Left lung (tissue), 10 donors: ENCODE data around the gene POLR3GL. TPM values are rescaled to one million over a fixed set of nuclear protein-coding genes. Genes with fewer than 3 reads are reported as not detected.

Experiments used
- ATAC-seq: fragments of 200-7000 bp; cut with Tn5 transposase; one replicate; pipeline ENCODE4 v1.9.1; 2020; ENCODE audit warnings: moderate library complexity
- DNase-seq, 4 donors: peaks; one replicate each; pipeline ENCODE4 v3.0.0-alpha.2; 2013 to 2020
- H3K27ac ChIP-seq, 2 donors: fragments of 200-600 bp; sonication (generic) in 1 of 2; one replicate each; pipeline versions ENCODE4 v1.5.0 to v1.8.0; 2020 to 2021
- H3K27me3 ChIP-seq, 2 donors: fragments of 200-600 bp; sonication (generic) in 1 of 2; one replicate each; pipeline versions ENCODE4 v1.5.0 to v1.8.0; 2020 to 2021
- H3K36me3 ChIP-seq, 2 donors: fragments of 200-600 bp; sonication (generic) in 1 of 2; one replicate each; pipeline versions ENCODE4 v1.5.0 to v1.8.0; 2020 to 2021
- H3K4me1 ChIP-seq, 2 donors: fragments of 200-600 bp; one replicate each; pipeline ENCODE4 v1.8.0; 2021
- H3K4me3 ChIP-seq, 2 donors: fragments of 200-600 bp; sonication (generic) in 1 of 2; one replicate each; pipeline versions ENCODE4 v1.5.0 to v1.8.0; 2020 to 2021; ENCODE audit warnings: mild to moderate bottlenecking in 1 of 2
- H3K9me3 ChIP-seq, 2 donors: fragments of 200-600 bp; sonication (generic) in 1 of 2; one replicate each; pipeline versions ENCODE4 v1.5.0 to v1.8.0; 2020 to 2021
- CTCF ChIP-seq, 2 donors: fragments of 200-600 bp; sonication (generic) in 1 of 2; IDR thresholded peaks; one replicate each; pipeline versions ENCODE4 v1.5.0 to v1.8.0; 2021; ENCODE audit warnings: antibody characterized with exemption in 2 of 2
- intact Hi-C, 2 donors: fragments of 100-400 bp; cut with DNase I; formaldehyde crosslinking; loops; one replicate each; pipeline versions ENCODE4 v1.11.2 to v1.14.2; 2022
- polyA plus RNA-seq, 6 donors: library from polyadenylated mRNA; unstranded; fragments of 120-200 nt; gene quantifications; one replicate each; pipeline ENCODE4 v1.2.1, GENCODE V29; 2013; ENCODE audit not compliant: insufficient read length in 6 of 6
- total RNA-seq, 2 donors: library from RNA; stranded (reverse); fragmentation: NEBNext Ultra II Directional; extraction: Animal tissue kit (Norgen Biotek cat#: 25700); gene quantifications; one replicate each; pipeline ENCODE4 v1.2.1, GENCODE V29; 2021
- donor health status: DM: no; HTN: yes; CAD: no.
- donor health status: DM: no; HTN: no; CAD: no.

The POLR3GL gene
- total and polyA plus RNA-seq, 8 donors: 19.6 to 50.2 (median 44.2) TPM

DNA sequence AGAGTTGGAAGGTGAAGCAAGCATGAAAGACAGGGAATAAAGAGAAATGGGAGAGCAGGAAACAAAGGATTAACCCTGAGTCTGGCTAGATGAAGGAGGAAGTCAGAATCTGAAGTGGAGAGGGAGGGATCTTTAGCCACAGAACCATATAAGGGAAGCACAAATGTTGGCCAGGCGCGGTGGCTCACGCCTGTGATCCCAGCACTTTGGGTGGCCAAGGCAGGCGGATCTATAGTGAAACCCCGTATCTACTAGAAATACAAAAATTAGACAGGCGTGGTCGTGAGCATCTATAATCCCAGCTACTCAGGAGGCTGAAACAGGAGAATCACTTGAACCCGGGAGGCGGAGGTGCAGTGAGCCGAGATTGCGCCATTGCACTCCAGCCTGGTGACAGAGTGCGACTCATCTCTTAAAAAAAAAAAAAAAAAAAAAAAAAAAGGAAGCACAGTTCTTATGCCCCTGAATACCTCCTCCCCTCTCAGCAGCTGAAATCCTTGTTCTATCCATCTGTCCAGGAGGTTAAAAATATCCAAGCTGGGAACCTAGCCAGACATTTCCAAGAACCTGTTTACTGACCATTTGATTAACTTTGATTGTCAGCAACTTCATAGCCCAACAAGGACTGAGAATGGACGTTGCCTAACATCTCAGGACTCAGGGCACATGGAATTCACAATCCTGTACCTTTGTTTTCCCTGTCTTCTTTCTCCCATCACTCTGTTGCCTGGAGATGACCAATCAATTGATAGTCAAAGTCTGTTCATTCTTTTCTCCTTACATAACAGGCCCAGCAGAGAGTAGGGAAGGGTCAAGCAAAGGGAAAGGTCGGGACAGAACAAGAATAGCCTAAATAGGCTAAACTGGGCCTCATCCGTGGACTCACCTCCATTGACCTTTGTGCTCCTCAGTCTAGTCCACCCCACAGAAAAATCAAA lies 21.3 kb downstream of the POLR3GL start:
- Histone ChIP-seq H3K4me1 (peaks cover 19 to 98% of the 10 kb centered on the region in 2 donors), H3K4me3 (peak overlapping the region in 1 of 2 donors; percentile 20), H3K9me3 (no peaks in the 10 kb centered on the region), H3K36me3 (no peaks in the 10 kb centered on the region), H3K27ac (peak overlapping the region; percentile 78 to 100), H3K27me3 (no peaks in the 10 kb centered on the region)
- TF ChIP-seq CTCF (IDR thresholded peaks at IDR 0.05): no peak
- intact Hi-C loops: no loop called here
- peak in 2 of 4 donors; percentile 67 to 83 for DNase-seq
- ATAC-seq: peak; percentile 70

DNA sequence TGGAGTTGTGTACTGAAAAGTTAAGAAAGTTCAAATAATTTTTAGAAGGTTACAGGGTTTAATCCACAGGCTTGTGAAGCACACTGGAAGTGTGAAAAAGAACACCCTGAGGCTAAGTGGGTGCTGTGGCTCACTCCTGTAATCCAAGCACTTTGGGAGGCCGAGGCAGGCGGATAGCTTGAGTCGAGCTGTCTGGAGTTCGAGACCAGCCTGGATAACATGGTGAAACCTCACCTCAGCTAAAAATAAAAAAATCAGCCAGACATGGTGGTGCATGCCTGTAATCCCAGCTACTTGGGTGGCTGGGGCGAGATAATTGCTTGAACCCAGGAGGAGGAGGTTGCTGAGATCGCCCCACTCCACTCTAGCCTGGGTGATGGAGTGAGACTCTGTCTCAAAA lies 22.1 kb downstream of the POLR3GL start:
- DNase-seq (peak in 1 of 4 donors; percentile 29), ATAC-seq (no peak)
- TF ChIP-seq CTCF (IDR thresholded peaks at IDR 0.05): no peak
- H3K27me3 ChIP-seq: no peaks in the 10 kb centered on the region
- H3K9me3 ChIP-seq: no peaks in the 10 kb centered on the region
- peaks cover 18 to 98% of the 10 kb centered on the region in 2 donors for H3K4me1 ChIP-seq
- H3K27ac ChIP-seq: peak overlapping the region; percentile 78 to 100
- H3K36me3 ChIP-seq: peaks cover 0 to 1% of the 10 kb centered on the region in 2 donors
- no peak overlapping the region for H3K4me3 ChIP-seq
- intact Hi-C loops: no loop called here

- Histone ChIP-seq H3K36me3 (peaks cover 0 to 15% of the 10 kb centered on the region in 2 donors), H3K4me1 (peaks cover 17 to 98% of the 10 kb centered on the region in 2 donors), H3K27ac (peak overlapping the region; percentile 39 to 92), H3K4me3 (no peak overlapping the region), H3K27me3 (no peaks in the 10 kb centered on the region), H3K9me3 (no peaks in the 10 kb centered on the region)
- intact Hi-C loops: no loop called here
- DNase-seq (no peak), ATAC-seq (no peak)
- no peak for TF ChIP-seq CTCF (IDR thresholded peaks at IDR 0.05)
Measured at GRCh38 chr1:145987926-145988325, 23.4 kb downstream of the POLR3GL start.

DNA sequence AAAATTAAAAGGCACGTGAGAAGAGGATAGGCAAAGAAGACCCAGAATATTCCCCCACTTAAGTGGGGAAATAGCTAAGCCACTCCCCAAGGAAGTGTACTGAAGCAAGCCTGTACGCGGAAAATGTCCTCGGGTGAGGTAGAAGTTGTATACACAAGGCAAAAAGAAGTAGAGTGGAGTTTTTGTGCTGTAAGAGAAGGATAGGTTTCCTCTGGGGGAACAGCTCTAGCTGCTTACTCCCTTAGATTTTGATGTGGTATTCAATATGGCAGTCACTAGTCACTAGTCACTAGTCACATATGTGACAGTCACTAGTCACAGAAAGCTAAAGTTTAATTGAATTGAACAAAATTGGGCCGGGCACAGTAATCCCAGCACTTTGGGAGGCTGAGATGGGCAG lies 24.3 kb downstream of the POLR3GL start:
- DNase-seq: peak in 1 of 4 donors; percentile 35
- H3K27me3 ChIP-seq: no peaks in the 10 kb centered on the region
- intact Hi-C loops: no loop called here
- no peak overlapping the region for H3K4me3 ChIP-seq
- H3K4me1 ChIP-seq: peaks cover 22 to 98% of the 10 kb centered on the region in 2 donors
- no peak for TF ChIP-seq CTCF (IDR thresholded peaks at IDR 0.05)
- H3K9me3 ChIP-seq: no peaks in the 10 kb centered on the region
- peak overlapping the region; percentile 39 to 92 for H3K27ac ChIP-seq
- ATAC-seq: peak; percentile 3
- peaks cover 0 to 24% of the 10 kb centered on the region in 2 donors for H3K36me3 ChIP-seq

DNA sequence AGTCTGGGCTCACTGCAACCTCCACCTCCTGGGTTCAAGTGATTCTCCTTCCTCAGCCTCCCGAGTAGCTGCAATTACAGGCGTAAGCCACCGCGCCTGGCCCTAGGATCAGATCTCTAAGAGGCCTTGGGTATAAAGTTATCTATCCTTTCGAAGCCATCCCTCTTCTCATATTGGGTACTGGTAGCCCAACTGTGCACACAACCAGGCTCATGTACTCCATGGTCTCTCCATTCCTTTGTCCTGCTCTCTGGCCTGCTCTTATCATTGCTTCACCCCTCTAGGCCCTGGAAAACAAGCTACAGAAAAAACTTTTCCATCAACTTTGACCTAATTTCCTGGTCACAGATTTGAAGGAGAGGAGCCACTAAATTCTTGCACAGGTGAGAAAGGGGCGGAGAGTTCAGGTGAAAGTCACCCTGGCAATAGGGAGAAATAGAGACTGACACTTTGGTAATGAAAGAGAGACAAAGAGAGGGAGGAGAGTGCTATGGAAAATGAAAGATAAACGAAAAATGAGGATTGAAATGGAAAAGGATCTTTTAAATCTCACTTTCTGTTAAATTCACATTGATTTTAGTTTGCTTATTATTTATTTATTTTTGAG lies 25.9 kb downstream of the POLR3GL start:
- ATAC-seq (peak; percentile 3), DNase-seq (peak in 1 of 4 donors; percentile 30)
- intact Hi-C loops: no loop called here
- H3K27ac ChIP-seq: peak overlapping the region; percentile 92
- H3K27me3 ChIP-seq: no peaks in the 10 kb centered on the region
- TF ChIP-seq CTCF (IDR thresholded peaks at IDR 0.05): no peak
- no peak overlapping the region for H3K4me3 ChIP-seq
- no peaks in the 10 kb centered on the region for H3K9me3 ChIP-seq
- H3K4me1 ChIP-seq: peaks cover 16 to 88% of the 10 kb centered on the region in 2 donors
- peaks cover 0 to 39% of the 10 kb centered on the region in 2 donors for H3K36me3 ChIP-seq
